Heart right ventricle (tissue), 16 donors: ENCODE results near the gene KDM1A. TPM values are rescaled to one million over a fixed set of nuclear protein-coding genes. Genes with fewer than 3 reads are reported as not detected.

Source experiments
- ATAC-seq, 8 donors: fragments of 200-7000 bp; cut with Tn5 transposase; one replicate each; pipeline ENCODE4 v1.9.1; 2020; ENCODE audit warnings: mild to moderate bottlenecking in 8 of 8, moderate library complexity in 8 of 8, moderate number of reproducible peaks in 1 of 8
- DNase-seq, 2 donors: peaks; one replicate each; pipeline ENCODE4 v3.0.0-alpha.2; 2020
- H3K27ac ChIP-seq, 10 donors: fragments of 200-600 bp; sonication (generic) in 2 of 10; one replicate each; pipeline versions ENCODE4 v1.5.0 to v1.8.0; 2020 to 2022; ENCODE audit warnings: mild to moderate bottlenecking in 3 of 10
- H3K27me3 ChIP-seq, 7 donors: fragments of 200-600 bp; one replicate each; pipeline ENCODE4 v1.8.0; 2021 to 2022; ENCODE audit warnings: mild to moderate bottlenecking in 2 of 7
- H3K36me3 ChIP-seq, 9 donors: fragments of 200-600 bp; sonication (generic) in 1 of 9; one replicate each; pipeline versions ENCODE4 v1.5.0 to v1.8.0; 2020 to 2022; ENCODE audit warnings: mild to moderate bottlenecking in 2 of 9
- H3K4me1 ChIP-seq, 9 donors: fragments of 200-600 bp; sonication (generic) in 1 of 9; one replicate each; pipeline versions ENCODE4 v1.5.0 to v1.8.0; 2020 to 2022; ENCODE audit warnings: mild to moderate bottlenecking in 4 of 9
- H3K4me3 ChIP-seq, 10 donors: fragments of 200-600 bp; sonication (generic) in 2 of 10; one replicate each; pipeline versions ENCODE4 v1.5.0 to v1.8.0; 2020 to 2022; ENCODE audit warnings: mild to moderate bottlenecking in 7 of 10, moderate library complexity in 2 of 10
- H3K9me3 ChIP-seq, 11 donors: fragments of 200-600 bp in 10 of 11; sonication (generic) in 2 of 11; one replicate each; pipeline versions ENCODE4 v1.5.0 to v1.8.0; 2013 to 2022; ENCODE audit warnings: mild to moderate bottlenecking in 2 of 11, control low read depth in 1 of 11, moderate library complexity in 1 of 11
- WGBS, 2 donors: extraction: QIAGEN DNeasy Blood & Tissue Kit; methylation state at CpG; one replicate each; pipeline ENCODE4 v1.1.7; 2013; ENCODE audit warnings: inconsistent platforms in 1 of 2; 5-methylcytosine and 5-hydroxymethylcytosine counted together
- intact Hi-C, 10 donors: fragments of 100-400 bp; cut with DNase I; formaldehyde crosslinking; loops; one replicate each; pipeline versions ENCODE4 v1.11.1 to v1.14.2; 2022
- polyA plus RNA-seq, 2 donors: library from polyadenylated mRNA; stranded (reverse); fragments of 200-250 nt; gene quantifications; one replicate each; pipeline ENCODE4 v1.2.3, GENCODE V29; 2013
- total RNA-seq, 10 donors: library from RNA; stranded (reverse); fragmentation: NEBNext Ultra II Directional in 3 of 10; extraction: Animal tissue kit (Norgen Biotek cat#: 25700) in 3 of 10; gene quantifications; one replicate each; pipeline versions ENCODE4 v1.2.1 to v1.2.4, GENCODE V29; 2021 to 2023
- TF ChIP-seq, protein P1 (sequence below), 9 donors: fragments of 200-600 bp; sonication (generic) in 2 of 9; IDR thresholded peaks; one replicate each; pipeline versions ENCODE4 v1.5.0 to v1.8.0; 2021 to 2022; ENCODE audit warnings: antibody characterized with exemption in 9 of 9, mild to moderate bottlenecking in 5 of 9, moderate library complexity in 1 of 9
- donor health status: Arrhythmogenic right ventricular cardiomyopathy.
- donor health status: ischemic (EF 13 %, LVEDD 7.1; RV severe dilation, severe dysfunction).
- donor health status: healthy with polysubstance abuse.
- donor health status: DM: no; HTN: yes; CAD: no.
- donor health status: DM: no; HTN: no; CAD: no.
- donor health status: ischemic (EF 25% LVEDD 6.9; RV normal size, moderate dysfunction).
- donor health status: ischemic (EF 25% LVEDD 5.7; RV mildly dilated, moderate dysfunction).
- donor health status: healthy.
- donor health status: DM: yes; HTN: yes; CAD: no.
- donor health status: Ischemic cardiomyopathy.
- donor health status: ischemic (EF 35%, LVEDD 5.7; RV mildly dilated, moderate dysfunction).
- donor health status: nonischemic (EF 11% LVEDD 7.7; RV severe dilation, severe dysfunction).
- donor health status: DM: yes; HTN: yes; CAD: no.
- donor health status: PGD.
- donor health status: ischemic (EF 29% LVEDD 5.4; RV normal size, mild dysfunction).
- donor health status: nonischemic (EF 23%, LVEDD 6.1; RV moderate dilation, normal function).

Gene KDM1A
- total and polyA plus RNA-seq, 12 donors, result 12.4 to 35.0 (median 27.3) TPM

DNA sequence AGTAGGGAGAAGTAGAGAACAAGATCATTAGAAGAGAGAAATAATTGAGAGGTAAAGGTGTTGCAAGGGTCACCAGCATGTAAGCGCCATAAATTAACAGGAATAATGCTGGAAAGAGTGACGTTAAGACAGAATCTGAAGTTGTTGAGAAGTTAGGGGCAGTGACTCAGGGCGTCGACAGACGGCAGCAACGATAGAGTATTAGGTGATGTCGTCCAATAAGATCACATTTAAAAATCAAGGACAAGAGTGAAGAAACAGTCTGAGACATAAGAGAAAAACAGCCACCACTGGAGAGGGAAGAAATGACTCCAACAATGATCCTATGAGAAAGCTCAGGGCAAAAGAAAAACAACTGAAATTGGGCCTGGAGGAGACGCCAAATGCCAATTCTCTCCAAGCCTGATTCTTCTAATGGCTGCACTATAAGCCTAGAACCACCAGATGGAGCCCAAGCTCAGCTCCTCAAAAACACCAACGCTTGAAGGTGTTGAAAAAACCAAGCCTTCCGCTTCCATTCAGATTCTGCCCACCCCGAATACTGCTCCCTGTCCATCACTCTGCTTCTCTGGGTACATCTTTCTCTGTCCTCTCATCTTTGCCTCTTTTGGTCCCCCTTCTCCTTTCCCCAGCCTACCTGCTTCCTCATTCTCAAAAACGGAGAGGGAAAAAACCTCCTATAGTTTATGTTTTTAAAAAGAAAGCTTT, 79.3 kb downstream of the KDM1A start:
- peak overlapping the region in 1 of 10 donors; percentile 79 for H3K27ac ChIP-seq
- 39 to 46% methylated on average over 12 of the region's 12 CpGs for WGBS, 2 donors
- DNase-seq (peak in 1 of 2 donors; percentile 65), ATAC-seq (peak; percentile 57 to 81 (median 68))
- H3K4me1 ChIP-seq, result peaks cover 27 to 56% (median 54%) of the 10 kb centered on the region in 9 donors
- no peak overlapping the region for H3K4me3 ChIP-seq
- no peaks in the 10 kb centered on the region for H3K27me3 ChIP-seq
- intact Hi-C loops, result loop anchor here in 9 of 10 donors (1.0 to 10.0 kb wide), 8 partner anchors 86 to 186 kb away; partner anchors contain the start of gene LACTBL1 (in 1 of the 9)
- no peaks in the 10 kb centered on the region for H3K9me3 ChIP-seq
- TF ChIP-seq, protein P1, sequence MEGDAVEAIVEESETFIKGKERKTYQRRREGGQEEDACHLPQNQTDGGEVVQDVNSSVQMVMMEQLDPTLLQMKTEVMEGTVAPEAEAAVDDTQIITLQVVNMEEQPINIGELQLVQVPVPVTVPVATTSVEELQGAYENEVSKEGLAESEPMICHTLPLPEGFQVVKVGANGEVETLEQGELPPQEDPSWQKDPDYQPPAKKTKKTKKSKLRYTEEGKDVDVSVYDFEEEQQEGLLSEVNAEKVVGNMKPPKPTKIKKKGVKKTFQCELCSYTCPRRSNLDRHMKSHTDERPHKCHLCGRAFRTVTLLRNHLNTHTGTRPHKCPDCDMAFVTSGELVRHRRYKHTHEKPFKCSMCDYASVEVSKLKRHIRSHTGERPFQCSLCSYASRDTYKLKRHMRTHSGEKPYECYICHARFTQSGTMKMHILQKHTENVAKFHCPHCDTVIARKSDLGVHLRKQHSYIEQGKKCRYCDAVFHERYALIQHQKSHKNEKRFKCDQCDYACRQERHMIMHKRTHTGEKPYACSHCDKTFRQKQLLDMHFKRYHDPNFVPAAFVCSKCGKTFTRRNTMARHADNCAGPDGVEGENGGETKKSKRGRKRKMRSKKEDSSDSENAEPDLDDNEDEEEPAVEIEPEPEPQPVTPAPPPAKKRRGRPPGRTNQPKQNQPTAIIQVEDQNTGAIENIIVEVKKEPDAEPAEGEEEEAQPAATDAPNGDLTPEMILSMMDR (IDR thresholded peaks at IDR 0.05), result peak; percentile 88 to 98 (median 94)
- peaks cover 0 to 20% (median 4%) of the 10 kb centered on the region in 9 donors for H3K36me3 ChIP-seq

DNA sequence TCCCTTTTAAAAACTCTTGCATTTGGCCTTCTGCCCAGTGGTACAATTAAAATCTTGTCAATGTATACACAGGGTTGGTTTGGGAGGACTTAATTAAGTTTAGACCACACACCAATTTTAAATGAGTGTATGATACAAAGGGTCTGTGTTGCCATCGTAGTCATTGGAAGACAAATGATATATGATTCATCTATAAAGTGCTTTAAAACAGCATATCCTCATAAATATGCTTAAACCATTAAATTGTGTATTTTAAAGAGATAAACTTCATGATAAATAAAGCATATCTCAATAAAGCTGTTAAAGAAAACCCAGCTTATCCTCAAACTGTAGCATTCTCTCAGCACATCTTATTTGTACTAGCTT, 79.9 kb downstream of the KDM1A start:
- Histone ChIP-seq H3K9me3 (no peaks in the 10 kb centered on the region), H3K27ac (peak overlapping the region in 1 of 10 donors; percentile 79), H3K4me1 (peaks cover 27 to 59% (median 56%) of the 10 kb centered on the region in 9 donors), H3K36me3 (peaks cover 0 to 16% (median 0%) of the 10 kb centered on the region in 9 donors), H3K4me3 (no peak overlapping the region), H3K27me3 (no peaks in the 10 kb centered on the region)
- DNase-seq (no peak), ATAC-seq (no peak)
- intact Hi-C loops, result loop anchor here in 9 of 10 donors (1.0 to 10.0 kb wide), 8 partner anchors 85 to 186 kb away; partner anchors contain the start of gene LACTBL1 (in 1 of the 9)
- TF ChIP-seq, protein P1 (IDR thresholded peaks at IDR 0.05), result no peak
- WGBS, 2 donors, result 96 to 99% methylated on average over 1 of the region's 1 CpG

DNA sequence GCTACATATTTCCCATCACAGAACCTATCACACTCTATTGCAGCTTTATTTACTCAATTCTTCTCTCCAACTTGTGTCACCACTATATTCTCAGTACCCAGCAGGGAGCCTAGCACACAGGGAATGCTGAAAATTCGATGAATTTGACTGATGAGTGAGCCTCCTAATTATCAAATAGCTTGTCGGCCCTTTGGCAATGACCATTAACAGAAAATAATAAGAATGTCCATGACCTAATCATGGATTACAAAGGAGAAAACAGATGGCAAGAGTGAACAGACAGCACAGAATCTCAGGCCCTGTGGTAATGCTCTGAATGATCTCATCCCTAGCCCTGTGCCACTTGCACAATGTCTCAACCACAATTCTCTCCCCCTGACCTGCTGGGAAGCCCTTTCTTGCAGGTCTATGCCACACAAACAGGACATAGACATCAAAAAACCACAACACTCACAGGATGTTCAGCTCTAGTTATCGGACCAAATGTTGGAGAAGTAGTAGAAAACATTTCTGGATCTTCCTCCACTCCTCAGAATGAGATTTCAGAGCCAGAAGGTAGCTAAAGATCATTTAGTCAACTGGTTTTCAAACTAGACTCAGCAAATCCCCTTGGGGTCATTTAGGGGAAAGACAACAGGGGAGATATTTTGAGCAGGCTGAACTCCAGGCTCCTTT, 80.9 kb downstream of the KDM1A start:
- Histone ChIP-seq H3K4me1 (peaks cover 27 to 65% (median 56%) of the 10 kb centered on the region in 9 donors), H3K9me3 (no peaks in the 10 kb centered on the region), H3K27me3 (no peaks in the 10 kb centered on the region), H3K4me3 (no peak overlapping the region), H3K36me3 (peaks cover 0 to 17% (median 0%) of the 10 kb centered on the region in 9 donors), H3K27ac (peak overlapping the region in 9 of 10 donors; percentile 4 to 79 (median 43))
- ATAC-seq, result peak in 5 of 8 donors; percentile 16 to 76 (median 50)
- TF ChIP-seq, protein P1 (IDR thresholded peaks at IDR 0.05), result peak in 1 of 9 donors; percentile 14
- WGBS, 2 donors, result 26 to 33% methylated on average over 3 of the region's 3 CpGs
- intact Hi-C loops, result loop anchor here in 2 of 10 donors (2.0 kb wide), 2 partner anchors 79 to 85 kb away; no protein-coding TSS in a partner anchor
- no peak for DNase-seq

DNA sequence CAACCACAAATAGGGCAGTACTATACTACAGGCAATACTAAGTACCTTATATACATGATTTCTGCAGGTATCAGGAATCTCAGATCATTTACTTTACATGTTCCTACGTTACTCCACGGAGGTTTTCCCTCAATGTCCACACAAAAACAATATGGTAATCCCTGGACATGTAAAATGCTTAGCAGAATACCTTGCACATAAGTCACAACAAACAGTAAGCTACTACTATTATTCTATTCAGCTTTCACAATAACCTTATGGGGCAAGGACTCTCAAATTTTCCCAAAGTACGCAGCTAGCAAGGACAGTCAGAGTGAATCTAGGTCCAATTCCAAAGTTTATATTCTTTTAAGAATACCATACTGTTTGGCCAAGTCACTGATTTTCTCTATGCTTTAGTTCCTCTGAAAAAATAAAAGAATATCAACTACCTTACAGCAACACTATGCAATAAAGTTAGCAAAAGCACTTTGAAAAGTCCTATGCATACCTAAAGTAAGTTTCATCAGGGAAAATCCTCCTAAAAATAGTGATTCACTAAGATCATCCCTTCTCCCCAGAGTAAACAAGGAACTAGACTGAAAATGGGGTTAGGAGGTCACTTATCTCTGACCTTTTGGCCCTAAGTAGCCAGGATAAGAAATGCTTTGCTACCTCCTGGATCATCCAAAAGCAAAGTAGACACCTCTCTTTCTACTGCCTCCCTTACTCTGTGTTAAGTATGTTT, 82.0 kb downstream of the KDM1A start:
- no peaks in the 10 kb centered on the region for H3K9me3 ChIP-seq
- H3K36me3 ChIP-seq, result peaks cover 0 to 28% (median under 1%) of the 10 kb centered on the region in 9 donors
- H3K27me3 ChIP-seq, result no peaks in the 10 kb centered on the region
- H3K27ac ChIP-seq, result peak overlapping the region in 7 of 10 donors; percentile 49 to 79 (median 66)
- intact Hi-C loops, result loop anchor here in 2 of 10 donors (2.0 kb wide), 2 partner anchors 78 to 84 kb away; no protein-coding TSS in a partner anchor
- TF ChIP-seq, protein P1 (IDR thresholded peaks at IDR 0.05), result no peak
- DNase-seq (no peak), ATAC-seq (no peak)
- WGBS, 2 donors, result 85 to 89% methylated on average over 3 of the region's 3 CpGs
- peaks cover 27 to 65% (median 56%) of the 10 kb centered on the region in 9 donors for H3K4me1 ChIP-seq
- H3K4me3 ChIP-seq, result no peak overlapping the region
